Erythroblast (primary cell): ENCODE results near the gene DPEP3.

ENCODE experiments used
- GATA1 ChIP-seq: IDR thresholded peaks from 2 replicates; pipeline ENCODE4 v1.6.1; 2011; ENCODE audit warnings: low read depth, mild to moderate bottlenecking, control low read depth, low read length, moderate library complexity
- POLR2A ChIP-seq: IDR thresholded peaks from 2 replicates; pipeline ENCODE4 v1.6.1; 2011; ENCODE audit warnings: mild to moderate bottlenecking, low read length

GRCh38 chr16:67935402-67936123, 44.7 kb downstream of the DPEP3 start:
- TF ChIP-seq POLR2A (peak; percentile 85), GATA1 (no peak)
